Sigmoid colon (tissue), 7 donors: ENCODE results near the gene NUF2. TPM values are rescaled to one million over a fixed set of nuclear protein-coding genes. Genes with fewer than 3 reads are reported as not detected.

Experiments used
- DNase-seq: peaks from one replicate; pipeline ENCODE4 v3.0.0-alpha.2; 2019
- H3K27ac ChIP-seq, 4 donors: fragments of 200-600 bp; sonication (generic); one replicate each; pipeline ENCODE4 v1.5.1; 2016 to 2019; ENCODE audit warnings: mild to moderate bottlenecking in 1 of 4
- H3K27me3 ChIP-seq, 3 donors: fragments of 200-600 bp; sonication (generic); one replicate each; pipeline ENCODE4 v1.5.1; 2019; ENCODE audit warnings: mild to moderate bottlenecking in 1 of 3
- H3K36me3 ChIP-seq, 4 donors: fragments of 200-600 bp; sonication (generic); one replicate each; pipeline ENCODE4 v1.5.1; 2016 to 2019
- H3K4me1 ChIP-seq, 4 donors: fragments of 200-600 bp; sonication (generic); one replicate each; pipeline ENCODE4 v1.5.1; 2017 to 2019
- H3K4me3 ChIP-seq, 4 donors: fragments of 200-600 bp; sonication (generic); one replicate each; pipeline ENCODE4 v1.5.1; 2017 to 2019; ENCODE audit warnings: mild to moderate bottlenecking in 2 of 4, moderate library complexity in 1 of 4
- H3K9me3 ChIP-seq, 4 donors: fragments of 200-600 bp in 3 of 4; sonication (generic) in 3 of 4; one replicate each; pipeline versions ENCODE4 v1.5.1 to v1.6.1; 2013 to 2019
- CTCF ChIP-seq, 4 experiments: fragments of 450-650 bp in 3 of 4; fragments of 200-600 bp in 1 of 4; IDR thresholded peaks; one replicate each; pipeline ENCODE4 v1.5.1; 2016 to 2019; ENCODE audit warnings: antibody characterized with exemption in 4 of 4, mild to moderate bottlenecking in 3 of 4, moderate library complexity in 2 of 4
- EP300 ChIP-seq, 4 donors: sonication (generic); formaldehyde crosslinking; IDR thresholded peaks; one replicate each; pipeline ENCODE4 v1.6.1; 2017; ENCODE audit warnings: antibody characterized with exemption in 4 of 4
- POLR2A ChIP-seq, 2 donors: fragments of 450-650 bp; IDR thresholded peaks; one replicate each; pipeline ENCODE4 v1.6.1; 2016; ENCODE audit warnings: antibody characterized with exemption in 2 of 2, mild to moderate bottlenecking in 2 of 2, moderate library complexity in 2 of 2
- POLR2AphosphoS5 ChIP-seq, 4 donors: sonication (generic); formaldehyde crosslinking; IDR thresholded peaks; one replicate each; pipeline ENCODE4 v1.6.1; 2017; ENCODE audit warnings: antibody characterized with exemption in 4 of 4
- WGBS, 2 donors: extraction: QIAGEN DNeasy Blood & Tissue Kit; methylation state at CpG; one replicate each; pipeline ENCODE4 v1.1.7; 2013; 5-methylcytosine and 5-hydroxymethylcytosine counted together
- intact Hi-C: fragments of 100-400 bp; cut with DNase I; formaldehyde crosslinking; loops from one replicate; pipeline ENCODE4 v1.15.1; 2023
- polyA plus RNA-seq, 3 donors: library from polyadenylated mRNA; stranded (reverse); fragments of 200-250 nt; gene quantifications; one replicate each; pipeline ENCODE4 v1.2.3, GENCODE V29; 2013
- total RNA-seq, 4 donors: library from RNA; depleted of rRNA; stranded (reverse); fragments of >200 nt; gene quantifications; one replicate each; pipeline ENCODE4 v1.1.0, GENCODE V29; 2016
- donor health status: healthy with polysubstance abuse.
- donor health status: Bipolar disorder and iron deficiency.
- donor health status: healthy.

The NUF2 gene
- total and polyA plus RNA-seq, 7 donors, result 0.36 to 8.4 (median 1.9) TPM; not detected in 2

DNA sequence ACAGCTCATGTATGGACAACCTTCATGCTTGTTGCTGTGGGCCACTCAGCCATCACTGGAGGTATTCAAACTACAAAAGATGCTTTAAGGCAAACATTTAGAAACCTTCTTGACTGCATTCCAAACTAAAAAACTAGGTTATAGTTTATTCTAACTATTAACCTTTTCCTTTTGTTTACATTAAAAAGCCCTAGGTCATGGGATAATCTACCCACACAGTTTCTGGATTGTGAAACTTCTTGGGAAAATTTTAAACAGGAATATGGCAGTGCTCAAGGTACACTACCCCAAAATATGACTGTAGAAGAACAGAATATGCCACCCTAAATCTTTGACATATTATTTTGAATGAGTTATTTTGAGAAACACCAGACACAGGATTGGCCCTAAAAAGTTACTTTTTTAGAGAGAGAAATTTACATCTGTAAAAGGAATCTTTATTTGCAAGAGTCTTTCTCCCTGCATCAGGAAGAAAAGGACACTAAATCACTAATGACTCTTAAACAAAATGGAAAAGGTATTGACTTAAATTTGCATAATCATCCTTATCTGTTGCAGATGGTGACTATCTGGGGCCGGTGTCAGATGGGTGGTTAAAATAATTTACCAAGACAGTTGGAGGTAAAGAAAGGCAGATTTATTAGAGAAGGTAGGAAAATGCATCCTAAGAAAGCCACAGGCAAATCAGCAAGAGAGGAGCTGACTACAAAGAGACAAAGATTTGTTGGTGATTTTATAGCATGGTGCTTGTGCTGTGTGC, 25.1 kb upstream of the NUF2 start:
- Histone ChIP-seq H3K9me3 (no peaks in the 10 kb centered on the region), H3K27ac (no peak overlapping the region), H3K36me3 (no peaks in the 10 kb centered on the region), H3K4me1 (no peaks in the 10 kb centered on the region), H3K27me3 (no peaks in the 10 kb centered on the region), H3K4me3 (no peak overlapping the region)
- no peak for TF ChIP-seq CTCF (IDR thresholded peaks at IDR 0.05)
- TF ChIP-seq EP300 (IDR thresholded peaks at IDR 0.05), result no peak
- TF ChIP-seq POLR2AphosphoS5 (IDR thresholded peaks at IDR 0.05), result no peak
- TF ChIP-seq POLR2A (IDR thresholded peaks at IDR 0.05), result no peak
- DNase-seq, result no peak
- WGBS, 2 donors, result 78 to 89% methylated on average over 1 of the region's 1 CpG
- intact Hi-C loops, result no loop called here

DNA sequence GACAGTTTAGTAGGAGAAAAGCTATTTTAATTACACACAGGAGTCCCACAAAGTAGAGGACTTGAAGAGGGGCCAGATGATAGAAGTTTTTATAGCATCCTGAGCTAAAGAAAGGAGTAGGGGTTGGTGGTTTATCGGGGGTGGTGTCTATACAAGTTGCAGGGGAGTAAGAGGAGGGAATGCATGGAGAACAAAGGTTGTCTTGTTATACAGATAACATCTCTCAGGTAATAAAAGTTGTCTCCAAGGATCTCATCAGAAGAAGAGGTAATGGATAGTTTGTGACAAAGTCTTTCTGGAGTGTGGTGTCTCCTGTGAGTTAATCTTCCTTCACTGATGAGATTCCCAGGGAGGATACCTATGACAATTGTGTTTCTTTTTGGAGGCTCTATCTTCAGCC, 23.4 kb upstream of the NUF2 start:
- H3K27ac ChIP-seq, result no peak overlapping the region
- no peaks in the 10 kb centered on the region for H3K4me1 ChIP-seq
- TF ChIP-seq POLR2AphosphoS5 (IDR thresholded peaks at IDR 0.05) (no peak), EP300 (IDR thresholded peaks at IDR 0.05) (no peak), POLR2A (IDR thresholded peaks at IDR 0.05) (no peak)
- no peaks in the 10 kb centered on the region for H3K9me3 ChIP-seq
- intact Hi-C loops, result no loop called here
- H3K27me3 ChIP-seq, result no peaks in the 10 kb centered on the region
- 21 to 44% methylated on average over 1 of the region's 1 CpG for WGBS, 2 donors
- H3K4me3 ChIP-seq, result no peak overlapping the region
- no peaks in the 10 kb centered on the region for H3K36me3 ChIP-seq
- no peak for DNase-seq

DNA sequence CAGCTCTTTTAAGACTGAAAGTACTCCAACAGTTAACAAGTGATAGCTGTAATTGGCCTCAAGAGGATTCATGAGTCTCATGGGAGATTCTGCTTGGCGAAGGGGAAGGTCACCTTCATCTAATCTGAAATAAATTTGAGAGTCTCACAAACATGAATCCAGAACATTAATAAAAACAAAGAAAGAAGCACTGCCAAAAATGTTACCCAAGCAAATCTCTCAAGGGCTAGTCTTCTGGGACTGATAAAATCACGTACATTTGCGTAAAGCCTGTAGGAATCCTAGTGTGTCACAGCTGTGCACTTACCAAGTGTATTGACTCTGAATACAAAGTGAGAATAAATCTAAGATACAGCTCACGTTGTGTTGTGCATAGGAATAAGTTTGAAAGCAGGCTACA, 21.2 kb upstream of the NUF2 start:
- intact Hi-C loops, result no loop called here
- no peaks in the 10 kb centered on the region for H3K4me1 ChIP-seq
- TF ChIP-seq POLR2A (IDR thresholded peaks at IDR 0.05), result no peak
- TF ChIP-seq EP300 (IDR thresholded peaks at IDR 0.05), result no peak
- TF ChIP-seq POLR2AphosphoS5 (IDR thresholded peaks at IDR 0.05), result no peak
- no peak for TF ChIP-seq CTCF (IDR thresholded peaks at IDR 0.05)
- no peaks in the 10 kb centered on the region for H3K9me3 ChIP-seq
- no peak overlapping the region for H3K27ac ChIP-seq
- H3K4me3 ChIP-seq, result no peak overlapping the region
- H3K36me3 ChIP-seq, result no peaks in the 10 kb centered on the region
- WGBS, 2 donors, result 82 to 95% methylated on average over 4 of the region's 4 CpGs
- DNase-seq, result no peak
- H3K27me3 ChIP-seq, result no peaks in the 10 kb centered on the region

- Histone ChIP-seq H3K27ac (no peak overlapping the region), H3K9me3 (no peaks in the 10 kb centered on the region), H3K4me3 (no peak overlapping the region), H3K27me3 (no peaks in the 10 kb centered on the region), H3K36me3 (no peaks in the 10 kb centered on the region), H3K4me1 (no peaks in the 10 kb centered on the region)
- intact Hi-C loops, result no loop called here
- TF ChIP-seq EP300 (IDR thresholded peaks at IDR 0.05) (no peak), POLR2AphosphoS5 (IDR thresholded peaks at IDR 0.05) (no peak), POLR2A (IDR thresholded peaks at IDR 0.05) (no peak), CTCF (IDR thresholded peaks at IDR 0.05) (no peak)
- WGBS, 2 donors, result 93 to 94% methylated on average over 5 of the region's 5 CpGs
- no peak for DNase-seq
Observed at GRCh38 chr1:163303561-163303960, 18.2 kb upstream of the NUF2 start.

- whole genome bisulfite sequencing, 2 donors, result 97 to 98% methylated on average over 1 of the region's 1 CpG
- no peak for TF ChIP-seq EP300 (IDR thresholded peaks at IDR 0.05)
- TF ChIP-seq POLR2A (IDR thresholded peaks at IDR 0.05), result no peak
- Histone ChIP-seq H3K36me3 (no peaks in the 10 kb centered on the region), H3K4me1 (no peaks in the 10 kb centered on the region), H3K27me3 (no peaks in the 10 kb centered on the region), H3K4me3 (no peak overlapping the region), H3K27ac (no peak overlapping the region), H3K9me3 (no peaks in the 10 kb centered on the region)
- DNase-seq, result no peak
- intact Hi-C loops, result no loop called here
Observed at GRCh38 chr1:163305441-163305840, 16.3 kb upstream of the NUF2 start.
